MM.1S (cell line): ENCODE results near the gene FREM1.

ENCODE experiments used
- DNase-seq: peaks from one replicate; pipeline ENCODE4 v3.0.0-alpha.2; 2015
- H2AFZ ChIP-seq: fragments of 300-600 bp; sonication (generic); 2 replicates; pipeline ENCODE4 v1.6.0; 2016; ENCODE audit warnings: antibody characterized with exemption, low read length
- H3F3A ChIP-seq: fragments of 300-600 bp; sonication (generic); 2 replicates; pipeline ENCODE4 v1.6.1; 2016; ENCODE audit warnings: mild to moderate bottlenecking, antibody characterized with exemption, low read length, moderate library complexity, mixed read lengths; ENCODE audit not compliant: insufficient read depth
- H3K27ac ChIP-seq: fragments of 300-600 bp; sonication (generic); 2 replicates; pipeline ENCODE4 v1.5.1; 2016; ENCODE audit warnings: mild to moderate bottlenecking, low read length
- H3K27me3 ChIP-seq: fragments of 300-600 bp; sonication (generic); replicated peaks from 2 replicates; pipeline ENCODE4 v1.6.0; 2016; ENCODE audit warnings: low read length; ENCODE audit not compliant: insufficient read depth
- H3K36me3 ChIP-seq: fragments of 300-600 bp; sonication (generic); replicated peaks from 2 replicates; pipeline ENCODE4 v1.6.1; 2016; ENCODE audit warnings: mild to moderate bottlenecking, low read length, mixed read lengths; ENCODE audit not compliant: insufficient read depth
- H3K4me1 ChIP-seq: fragments of 300-600 bp; sonication (generic); 2 replicates; pipeline ENCODE4 v1.6.1; 2016; ENCODE audit warnings: low read length, mixed read lengths
- H3K4me2 ChIP-seq: fragments of 300-600 bp; sonication (generic); 2 replicates; pipeline ENCODE4 v1.6.0; 2016; ENCODE audit warnings: low read depth, low read length
- H3K4me3 ChIP-seq: fragments of 300-600 bp; sonication (generic); 2 replicates; pipeline ENCODE4 v1.5.1; 2016; ENCODE audit warnings: low read length, mixed read lengths
- H3K79me2 ChIP-seq: fragments of 300-600 bp; sonication (generic); 2 replicates; pipeline ENCODE4 v1.6.1; 2016; ENCODE audit warnings: mixed run types, low read length, mixed read lengths
- H3K9ac ChIP-seq: fragments of 300-600 bp; sonication (generic); 2 replicates; pipeline ENCODE4 v1.6.1; 2016; ENCODE audit warnings: low read length, mixed read lengths
- H3K9me2 ChIP-seq: fragments of 300-600 bp; sonication (generic); replicated peaks from 2 replicates; pipeline ENCODE4 v1.6.1; 2016; ENCODE audit warnings: mild to moderate bottlenecking, low read length, mixed read lengths; ENCODE audit not compliant: insufficient read depth
- H3K9me3 ChIP-seq: fragments of 300-600 bp; sonication (generic); replicated peaks from 2 replicates; pipeline ENCODE4 v1.6.1; 2016; ENCODE audit warnings: mild to moderate bottlenecking, low read length, mixed read lengths; ENCODE audit not compliant: insufficient read depth
- H4K20me1 ChIP-seq: fragments of 300-600 bp; sonication (generic); 2 replicates; pipeline ENCODE4 v1.6.1; 2016; ENCODE audit warnings: mild to moderate bottlenecking, low read length, moderate library complexity, mixed read lengths; ENCODE audit not compliant: insufficient read depth
- EZH2 ChIP-seq: fragments of 300-600 bp; sonication (generic); optimal IDR thresholded peaks from 2 replicates; pipeline ENCODE3; 2017; ENCODE audit warnings: low read depth, mild to moderate bottlenecking, antibody characterized with exemption, low read length, mixed read lengths
- EZH2phosphoT487 ChIP-seq: fragments of 300-600 bp; sonication (generic); IDR thresholded peaks from 2 replicates; pipeline ENCODE4 v1.6.1; 2018; ENCODE audit warnings: antibody characterized with exemption, low read length
- TF ChIP-seq, protein P1 (sequence below): fragments of 300-600 bp; sonication (generic); IDR thresholded peaks from 2 replicates; pipeline ENCODE4 v1.5.1; 2016; ENCODE audit warnings: antibody characterized with exemption, low read length, mixed read lengths

The FREM1 gene

DNA sequence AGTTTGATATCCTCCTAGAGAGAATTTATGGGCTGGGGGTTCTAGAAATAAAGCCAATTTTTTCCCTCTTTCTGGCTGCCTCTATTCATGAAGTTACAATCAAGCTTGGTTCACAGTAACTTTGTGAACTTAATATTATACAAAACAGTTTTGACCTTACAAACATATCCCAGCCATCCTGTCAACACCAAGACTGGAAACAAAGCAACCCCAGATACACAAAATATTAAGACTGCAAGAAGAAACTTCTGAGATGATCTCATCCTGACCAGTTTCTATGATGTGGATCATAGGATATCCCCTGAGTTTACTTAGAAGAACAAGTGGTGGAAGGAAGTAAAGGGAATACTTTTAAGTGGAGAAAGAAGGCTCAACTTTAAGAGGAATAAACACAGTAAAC, 159.4 kb downstream of the FREM1 start:
- Histone ChIP-seq H3K36me3 (no peaks in the 10 kb centered on the region), H3K27ac (no peak overlapping the region), H3K4me2 (no peak overlapping the region), H4K20me1 (no peaks in the 10 kb centered on the region), H3F3A (no peaks in the 10 kb centered on the region), H2AFZ (no peak overlapping the region), H3K9ac (no peak overlapping the region), H3K4me1 (no peaks in the 10 kb centered on the region), H3K4me3 (no peak overlapping the region), H3K9me2 (no peaks in the 10 kb centered on the region), H3K27me3 (no peaks in the 10 kb centered on the region), H3K9me3 (no peaks in the 10 kb centered on the region), H3K79me2 (no peaks in the 10 kb centered on the region)
- TF ChIP-seq, protein P1, sequence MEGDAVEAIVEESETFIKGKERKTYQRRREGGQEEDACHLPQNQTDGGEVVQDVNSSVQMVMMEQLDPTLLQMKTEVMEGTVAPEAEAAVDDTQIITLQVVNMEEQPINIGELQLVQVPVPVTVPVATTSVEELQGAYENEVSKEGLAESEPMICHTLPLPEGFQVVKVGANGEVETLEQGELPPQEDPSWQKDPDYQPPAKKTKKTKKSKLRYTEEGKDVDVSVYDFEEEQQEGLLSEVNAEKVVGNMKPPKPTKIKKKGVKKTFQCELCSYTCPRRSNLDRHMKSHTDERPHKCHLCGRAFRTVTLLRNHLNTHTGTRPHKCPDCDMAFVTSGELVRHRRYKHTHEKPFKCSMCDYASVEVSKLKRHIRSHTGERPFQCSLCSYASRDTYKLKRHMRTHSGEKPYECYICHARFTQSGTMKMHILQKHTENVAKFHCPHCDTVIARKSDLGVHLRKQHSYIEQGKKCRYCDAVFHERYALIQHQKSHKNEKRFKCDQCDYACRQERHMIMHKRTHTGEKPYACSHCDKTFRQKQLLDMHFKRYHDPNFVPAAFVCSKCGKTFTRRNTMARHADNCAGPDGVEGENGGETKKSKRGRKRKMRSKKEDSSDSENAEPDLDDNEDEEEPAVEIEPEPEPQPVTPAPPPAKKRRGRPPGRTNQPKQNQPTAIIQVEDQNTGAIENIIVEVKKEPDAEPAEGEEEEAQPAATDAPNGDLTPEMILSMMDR, result no peak
- TF ChIP-seq EZH2phosphoT487 (no peak), EZH2 (no peak)
- DNase-seq, result no peak

DNA sequence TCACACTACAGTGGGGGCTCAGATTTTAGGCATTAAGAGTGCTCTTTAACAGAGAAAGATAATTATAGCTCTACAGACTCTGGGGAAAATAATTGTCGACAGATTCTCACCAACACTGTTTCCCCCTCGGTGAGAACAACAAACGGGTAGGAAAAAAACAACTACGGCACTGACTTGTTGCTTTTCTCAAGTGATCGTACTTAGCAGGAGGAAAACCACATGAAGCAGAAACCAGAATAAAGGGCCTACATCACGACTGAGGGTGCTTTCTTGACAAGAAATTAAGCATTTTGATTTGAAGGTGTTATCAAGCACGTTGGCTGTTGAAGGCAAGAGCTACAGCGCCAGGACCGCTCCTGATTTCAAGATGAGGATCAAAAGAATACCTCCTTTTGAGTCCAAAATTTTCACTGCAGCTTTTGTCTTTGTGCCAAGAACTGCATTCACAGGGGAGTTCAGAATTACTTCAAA, 160.5 kb downstream of the FREM1 start:
- no peaks in the 10 kb centered on the region for H3F3A ChIP-seq
- H3K9me3 ChIP-seq, result no peaks in the 10 kb centered on the region
- H3K4me3 ChIP-seq, result no peak overlapping the region
- no peaks in the 10 kb centered on the region for H3K79me2 ChIP-seq
- no peaks in the 10 kb centered on the region for H4K20me1 ChIP-seq
- no peaks in the 10 kb centered on the region for H3K4me1 ChIP-seq
- H3K4me2 ChIP-seq, result no peak overlapping the region
- no peak overlapping the region for H3K9ac ChIP-seq
- H2AFZ ChIP-seq, result no peak overlapping the region
- H3K27me3 ChIP-seq, result no peaks in the 10 kb centered on the region
- H3K27ac ChIP-seq, result no peak overlapping the region
- H3K36me3 ChIP-seq, result no peaks in the 10 kb centered on the region
- DNase-seq, result no peak
- TF ChIP-seq EZH2phosphoT487 (no peak), EZH2 (no peak)
- TF ChIP-seq, protein P1, result no peak
- no peaks in the 10 kb centered on the region for H3K9me2 ChIP-seq

DNA sequence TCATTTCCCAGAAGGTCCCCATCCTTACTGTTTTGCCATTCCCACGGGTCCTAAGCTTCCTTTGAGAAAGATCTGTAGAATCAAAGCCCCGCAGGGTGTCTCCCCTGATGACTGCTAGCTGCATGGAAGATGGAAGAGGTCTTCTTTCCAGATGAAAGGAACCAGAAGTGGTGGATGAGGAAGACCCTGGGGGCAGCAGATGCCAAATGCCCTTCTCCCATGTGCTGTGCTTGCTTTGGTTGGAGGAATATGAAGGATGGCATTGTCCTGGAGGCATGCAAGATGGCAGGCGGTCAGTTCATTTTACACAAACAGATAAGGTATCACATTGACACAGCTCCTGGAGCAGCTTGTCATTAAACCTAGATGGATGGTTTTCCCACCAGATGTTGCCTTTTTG, 161.9 kb downstream of the FREM1 start:
- Histone ChIP-seq H2AFZ (no peak overlapping the region), H3F3A (no peaks in the 10 kb centered on the region), H3K4me3 (no peak overlapping the region), H3K79me2 (no peaks in the 10 kb centered on the region), H3K27ac (no peak overlapping the region), H3K27me3 (no peaks in the 10 kb centered on the region), H3K4me2 (no peak overlapping the region), H3K9me3 (no peaks in the 10 kb centered on the region), H3K9ac (no peak overlapping the region), H4K20me1 (no peaks in the 10 kb centered on the region), H3K9me2 (no peaks in the 10 kb centered on the region), H3K4me1 (no peaks in the 10 kb centered on the region), H3K36me3 (no peaks in the 10 kb centered on the region)
- TF ChIP-seq EZH2phosphoT487 (no peak), EZH2 (no peak)
- TF ChIP-seq, protein P1, result no peak
- DNase-seq, result no peak
